DMS153 treated with DMSO at 0.1 percent for 48 hours (cell line): Measurements from ENCODE around the gene LUM.

Experiments
- DNase-seq: peaks from one replicate; lab custom pipeline; 2025; ENCODE audit not compliant: unreplicated experiment; lab: John Stamatoyannopoulos, UW

LUM gene

DNA sequence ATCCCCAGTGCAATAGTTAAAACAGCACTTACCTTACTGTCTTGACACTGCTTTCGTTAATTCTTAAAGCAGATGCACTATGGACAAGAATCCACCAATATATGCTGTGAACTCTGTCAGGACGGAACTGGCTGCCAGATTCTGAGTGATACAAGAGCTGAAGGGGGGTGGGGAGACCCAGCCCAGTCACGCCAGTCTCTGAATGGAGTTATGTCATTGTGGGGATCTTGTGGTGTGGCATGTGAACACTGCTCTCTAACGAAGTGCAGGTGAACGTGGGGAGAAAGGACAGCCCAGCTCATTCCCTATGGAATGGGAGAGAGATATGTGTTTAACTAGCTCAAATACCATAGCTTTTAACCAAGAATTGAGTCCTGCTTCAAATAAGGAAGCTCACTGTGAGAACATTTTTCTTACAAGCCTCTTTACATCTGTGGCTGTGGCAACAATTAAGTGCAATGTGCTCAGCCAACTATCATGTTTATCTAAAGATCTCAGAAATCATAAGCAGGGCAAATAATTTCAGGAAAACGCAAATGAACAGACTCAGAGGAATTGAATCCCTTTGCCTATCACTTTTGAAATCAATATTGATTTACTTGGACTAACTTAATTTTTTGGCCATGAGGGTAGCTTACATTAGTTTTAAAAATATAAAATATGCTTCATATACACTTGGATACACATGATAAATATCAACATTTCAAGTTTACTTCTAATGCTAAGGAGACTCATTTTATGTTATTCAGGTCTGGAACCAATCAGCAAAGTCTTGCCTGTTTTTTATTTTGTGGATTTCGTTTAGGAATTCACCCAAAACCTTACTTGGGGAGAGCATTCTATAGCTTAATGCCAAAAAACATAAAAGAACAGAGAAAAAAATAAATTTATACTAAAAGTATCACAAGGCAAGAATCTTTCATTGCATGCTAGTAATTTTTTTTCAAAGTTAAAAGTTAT is at the start of gene LUM:
Gene LUM, minus strand, starts transcription at position 129 of the 960 bp plus-strand sequence. CDS start 2,515 bp downstream, outside the sequence.
- no peak for DNase-seq

- DNase-seq = no peak
Observed at GRCh38 chr12:91161009-91161408, 49.7 kb upstream of the LUM start.

DNA sequence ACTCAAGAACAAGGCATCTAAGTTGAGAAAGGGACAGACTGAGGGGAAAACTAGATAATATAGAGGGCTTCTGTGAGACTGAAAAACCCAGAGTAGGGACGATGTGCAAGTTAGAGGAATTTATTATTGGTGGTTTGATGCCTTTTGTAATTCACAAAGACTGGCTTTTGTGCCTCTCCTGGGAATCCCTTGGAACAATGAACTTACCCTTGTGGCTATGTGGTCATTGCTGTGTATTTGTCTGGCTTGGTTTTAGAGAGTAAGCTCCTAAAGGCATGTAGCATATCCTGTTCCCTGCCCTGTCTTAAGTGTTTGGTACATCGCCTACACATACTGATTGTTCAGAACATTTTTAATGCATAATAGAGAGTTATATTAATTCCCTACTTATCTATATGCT is 44.7 kb upstream of the LUM start:
- DNase-seq = no peak

- no peak for DNase-seq
Observed at GRCh38 chr12:91154131-91154530, 42.8 kb upstream of the LUM start.

- DNase-seq = no peak
Observed at GRCh38 chr12:91144053-91144452, 32.8 kb upstream of the LUM start.

- no peak for DNase-seq
Observed at GRCh38 chr12:91143206-91143605, 31.9 kb upstream of the LUM start.

- no peak for DNase-seq
Observed at GRCh38 chr12:91142221-91142631, 30.9 kb upstream of the LUM start.

- DNase-seq = no peak
Observed at GRCh38 chr12:91140026-91140931, 29.0 kb upstream of the LUM start.

DNA sequence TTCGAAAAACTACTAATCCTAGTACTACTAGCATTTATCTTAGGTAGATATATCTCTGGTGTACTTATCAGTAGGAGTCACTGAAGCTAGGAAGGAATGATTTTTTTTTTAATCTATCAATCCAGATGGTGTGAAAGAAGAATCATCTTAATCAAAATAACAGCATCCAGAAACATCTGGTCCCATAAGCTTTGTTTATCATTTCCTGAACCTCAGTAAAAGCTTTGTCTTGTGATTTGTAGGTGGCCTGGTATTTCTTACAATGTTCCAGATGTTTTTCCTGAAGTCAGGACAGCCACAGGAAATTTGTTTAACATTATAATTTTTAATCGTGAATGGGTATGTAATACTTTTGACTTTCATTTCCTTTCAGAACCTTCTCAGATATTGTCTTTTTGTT is 28.0 kb upstream of the LUM start:
- no peak for DNase-seq

DNA sequence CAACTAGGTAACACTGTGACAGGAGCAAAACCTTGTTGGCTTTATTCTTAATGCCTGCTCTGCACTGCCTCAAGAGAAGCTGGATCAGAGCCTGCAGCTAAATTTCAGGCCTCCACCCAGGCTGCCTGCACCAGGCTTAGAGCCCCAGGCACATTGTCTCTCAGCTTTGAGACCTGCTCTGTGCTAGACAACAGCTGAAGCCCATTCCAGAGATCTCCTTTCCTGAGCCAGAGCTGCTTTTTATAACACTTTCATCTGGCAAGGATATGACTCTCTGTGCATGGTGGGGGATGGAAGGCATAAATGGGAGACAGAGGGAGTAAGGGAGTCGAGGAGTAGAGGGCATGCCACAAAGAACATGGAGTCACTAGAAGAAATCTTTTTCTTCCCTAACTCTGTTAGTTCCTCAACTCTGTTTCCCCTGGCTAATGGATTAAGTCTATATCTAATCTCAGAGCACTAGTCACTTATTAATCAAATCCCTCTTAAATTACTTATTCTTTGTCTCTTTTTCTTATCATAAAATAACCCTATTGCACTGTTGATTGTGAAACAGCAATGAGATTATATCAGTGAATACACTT is 27.1 kb upstream of the LUM start:
- no peak for DNase-seq

DNA sequence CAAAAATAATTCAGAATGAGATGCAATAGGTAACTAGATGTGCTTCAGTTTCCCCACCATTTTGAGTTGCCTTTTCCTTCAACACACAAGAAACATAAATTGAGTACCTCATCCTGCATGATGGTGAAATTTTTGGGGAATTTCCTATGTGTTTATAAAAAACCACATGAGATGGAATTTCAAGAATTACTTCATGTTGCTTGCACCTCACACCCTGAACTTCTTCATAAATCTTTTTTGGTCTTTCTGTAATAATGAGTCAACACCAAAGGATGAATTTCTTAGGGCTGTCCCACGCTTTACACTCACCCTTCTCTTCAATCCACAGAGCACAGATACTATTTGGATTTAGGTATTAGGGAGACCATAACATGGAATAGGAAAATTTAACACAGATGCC is 22.6 kb upstream of the LUM start:
- DNase-seq = no peak

- DNase-seq = no peak
Observed at GRCh38 chr12:91129662-91130362, 18.5 kb upstream of the LUM start.

DNA sequence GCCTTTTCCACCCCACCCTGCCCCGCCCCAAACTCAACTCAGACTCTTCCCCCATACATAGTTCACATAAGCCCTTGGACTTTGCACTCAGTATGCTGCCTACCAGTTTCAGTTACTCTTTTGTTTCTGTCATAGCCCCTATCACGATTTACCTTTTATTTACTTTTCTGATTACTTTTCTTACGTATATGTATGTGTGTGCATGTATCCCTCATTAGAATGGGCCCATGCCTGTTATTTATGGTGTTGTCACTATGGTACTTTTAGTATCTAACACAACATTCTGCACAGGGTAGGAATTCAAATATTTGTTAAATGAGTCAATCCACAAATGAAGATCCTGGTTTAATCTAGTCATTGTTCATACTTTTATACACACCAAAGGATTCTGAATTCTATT is 16.5 kb upstream of the LUM start:
- DNase-seq = no peak

DNA sequence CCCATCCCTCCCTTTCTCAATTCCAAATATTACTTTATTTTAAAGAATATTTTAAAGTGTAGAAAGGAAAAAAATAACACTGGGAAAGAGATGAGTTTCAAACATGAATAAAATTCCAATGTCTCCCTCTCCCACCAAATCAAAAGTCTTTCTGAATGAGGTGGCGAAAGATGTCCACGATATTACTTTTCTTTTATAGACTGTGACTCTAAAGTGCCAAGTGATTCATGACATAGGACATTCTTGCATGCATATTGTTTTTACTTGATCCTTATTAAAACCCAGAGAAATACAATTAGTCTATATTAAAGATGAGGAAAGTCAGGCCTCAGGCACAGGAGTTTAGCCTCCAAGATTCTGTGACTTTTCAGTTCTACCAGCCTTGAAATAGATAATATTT is 16.0 kb upstream of the LUM start:
- no peak for DNase-seq

GRCh38 chr12:91126516-91126915 is 15.2 kb upstream of the LUM start:
- DNase-seq = no peak

- DNase-seq = no peak
Observed at GRCh38 chr12:91123236-91123916, 12.1 kb upstream of the LUM start.

DNA sequence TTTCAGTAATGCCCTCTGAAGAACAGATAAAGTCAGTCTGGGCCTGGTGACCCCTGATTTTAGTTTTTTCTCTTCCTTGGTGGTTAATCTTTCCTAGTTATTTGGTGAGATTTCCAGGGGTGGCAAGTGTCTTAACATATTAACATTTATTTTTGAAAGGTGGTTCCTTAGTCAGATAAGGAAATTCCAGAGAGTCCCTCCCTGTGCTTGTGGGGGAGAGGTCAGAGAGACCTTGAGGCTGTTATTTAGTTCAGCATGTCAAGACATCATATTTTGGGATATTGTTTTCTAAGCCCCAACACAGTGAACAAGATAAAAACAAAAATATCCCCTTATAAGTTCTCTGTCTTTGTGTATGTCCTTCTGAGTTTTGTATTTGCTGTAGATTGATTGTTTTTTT is 9.5 kb upstream of the LUM start:
- no peak for DNase-seq

DNA sequence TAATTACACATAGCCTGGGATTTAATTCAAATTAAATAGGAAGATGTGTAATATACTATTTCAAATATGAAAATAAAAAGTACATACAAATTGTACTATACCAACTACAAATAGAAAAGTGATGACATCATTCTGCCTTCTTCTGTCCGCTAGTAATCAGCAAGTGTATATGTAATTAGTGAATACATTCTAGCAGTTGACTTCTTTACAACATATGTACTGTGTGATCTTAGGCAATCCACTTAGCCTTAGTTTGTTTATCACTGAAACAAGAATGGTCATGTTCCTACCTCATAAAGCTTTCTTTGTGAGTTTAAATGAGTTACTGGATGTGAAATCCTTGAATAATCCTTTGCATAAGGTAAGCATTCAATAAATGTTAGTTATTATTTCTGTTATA is 7.8 kb upstream of the LUM start:
- DNase-seq = no peak

- no peak for DNase-seq
Observed at GRCh38 chr12:91113621-91114020, 2.3 kb upstream of the LUM start.

DNA sequence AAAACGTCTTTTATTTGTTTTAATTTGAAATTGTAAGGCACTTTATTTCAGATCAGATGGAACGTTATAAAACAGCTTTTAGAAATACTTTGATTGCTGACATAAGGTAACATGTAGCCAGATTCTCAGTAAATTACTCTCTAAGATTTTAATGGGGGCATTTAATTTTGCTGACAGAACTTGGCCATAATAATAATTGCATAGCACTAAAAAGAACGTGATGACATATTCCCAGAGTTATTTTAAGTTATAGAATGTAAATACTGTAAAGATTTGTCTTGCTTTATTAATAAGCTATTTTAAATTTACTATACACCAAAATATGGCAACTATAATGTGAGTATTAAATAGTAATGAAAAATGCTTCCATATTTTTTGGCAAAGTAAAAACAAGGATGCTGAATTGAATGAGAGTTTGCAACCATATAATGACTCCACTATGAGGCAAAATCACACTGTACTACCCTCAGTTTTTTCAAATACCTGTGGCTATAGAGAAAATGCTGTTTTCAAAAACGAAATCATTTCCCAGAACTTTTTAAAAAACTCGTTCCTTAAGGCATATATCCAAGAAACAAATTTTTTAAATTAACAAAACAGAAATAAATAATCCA is 876 bp downstream of the LUM start:
- no peak for DNase-seq
